GM19438 (cell line): Measurements from ENCODE around the gene OMP.

ENCODE experiments used
- ATAC-seq: cut with Tn5 transposase; IDR thresholded peaks from one replicate; pipeline ENCODE4 v1.9.1; 2021; ENCODE audit warnings: low read depth; ENCODE audit not compliant: unreplicated experiment

OMP gene

GRCh38 chr11:77150836-77151235 is 48.2 kb downstream of the OMP start:
- no peak for ATAC-seq

GRCh38 chr11:77151804-77152509 is 49.3 kb downstream of the OMP start:
- ATAC-seq: no peak

- no peak for ATAC-seq
Measured at GRCh38 chr11:77152846-77153245, 50.2 kb downstream of the OMP start.
